Thymus (tissue), 14 donors: ENCODE measurements around the gene TMTC3. TPM values are rescaled to one million over a fixed set of nuclear protein-coding genes. Genes with fewer than 3 reads are reported as not detected.

Source experiments
- DNase-seq, 9 donors: peaks; one replicate each; pipeline ENCODE4 v3.0.0-alpha.2; 2013; ENCODE audit warnings: low spot score in 9 of 9, low read depth in 6 of 9, missing footprints in 1 of 9
- H3K27ac ChIP-seq, 2 donors: one replicate each; pipeline ENCODE4 v1.5.1; 2013; ENCODE audit warnings: control low read depth in 1 of 2, low read depth in 1 of 2, low read length in 1 of 2, mild to moderate bottlenecking in 1 of 2, moderate library complexity in 1 of 2
- H3K27me3 ChIP-seq, 2 donors: one replicate each; pipeline ENCODE4 v1.5.1; 2013; ENCODE audit warnings: low read length in 1 of 2; ENCODE audit not compliant: control insufficient read depth in 2 of 2, insufficient read depth in 1 of 2
- H3K36me3 ChIP-seq, 2 donors: one replicate each; pipeline ENCODE4 v1.5.1; 2013; ENCODE audit warnings: low read length in 1 of 2, mild to moderate bottlenecking in 1 of 2, moderate library complexity in 1 of 2; ENCODE audit not compliant: control insufficient read depth in 2 of 2, insufficient read depth in 2 of 2
- H3K4me1 ChIP-seq, 2 donors: one replicate each; pipeline ENCODE4 v1.5.1; 2013; ENCODE audit warnings: low read length in 2 of 2; ENCODE audit not compliant: control insufficient read depth in 2 of 2, insufficient read depth in 2 of 2
- H3K4me3 ChIP-seq, 2 donors: one replicate each; pipeline ENCODE4 v1.5.1; 2013; ENCODE audit warnings: low read length in 2 of 2, control low read depth in 1 of 2, mild to moderate bottlenecking in 1 of 2
- H3K9me3 ChIP-seq, 2 donors: one replicate each; pipeline ENCODE4 v1.5.1; 2013; ENCODE audit warnings: low read length in 1 of 2, mild to moderate bottlenecking in 1 of 2; ENCODE audit not compliant: control insufficient read depth in 2 of 2, insufficient read depth in 1 of 2
- WGBS: extraction: QIAGEN DNeasy Blood & Tissue Kit; methylation state at CpG from one replicate; pipeline ENCODE4 v1.1.7; 2013; 5-methylcytosine and 5-hydroxymethylcytosine counted together
- long read RNA-seq, 10 donors: transcript quantifications; one replicate each; lab custom pipeline, GENCODE V29; 2026
- polyA plus RNA-seq: library from polyadenylated mRNA; stranded (reverse); fragments of 200-250 nt; gene quantifications from one replicate; pipeline ENCODE4 v1.2.3, GENCODE V29; 2013
- total RNA-seq: library from RNA; stranded (reverse); fragments of 120-200 nt; gene quantifications from one replicate; pipeline ENCODE4 v1.2.4, GENCODE V29; 2013
- donor health status: healthy.

Gene TMTC3
- total RNA-seq (12.2 TPM), polyA plus RNA-seq (7.5 TPM)
- long read RNA-seq, donor 1, result 0 reads
- long read RNA-seq, donor 2, result 0 reads
- long read RNA-seq, donor 3, result 0 reads
- long read RNA-seq, donor 4, result 0 reads
- long read RNA-seq, donor 5, full-length matches to known transcripts, result 1 of 1 reads
- long read RNA-seq, donor 5, partial matches to known transcripts, result 0 of 1 reads
- long read RNA-seq, donor 5, other reads (novel, unspliced or antisense), result 0 of 1 reads
- long read RNA-seq, donor 6, full-length matches to known transcripts, result 1 of 18 reads
- long read RNA-seq, donor 6, partial matches to known transcripts, result 17 of 18 reads
- long read RNA-seq, donor 6, other reads (novel, unspliced or antisense), result 0 of 18 reads
- long read RNA-seq, donor 7, result 0 reads
- long read RNA-seq, donor 8, result 0 reads
- long read RNA-seq, donor 9, result 0 reads
- long read RNA-seq, donor 10, full-length matches to known transcripts, result 1 of 1 reads
- long read RNA-seq, donor 10, partial matches to known transcripts, result 0 of 1 reads
- long read RNA-seq, donor 10, other reads (novel, unspliced or antisense), result 0 of 1 reads

GRCh38 chr12:88141774-88142609 is at the start of gene TMTC3, which contains the start of gene CEP290:
TMTC3 (plus strand) TSS chr12:88142307; CDS start chr12:88148316, 6,009 bp downstream.
CEP290 (minus strand) TSS chr12:88142088; CDS start chr12:88141307, 781 bp downstream.
- WGBS, result under 1% methylated on average over 49 of the region's 49 CpGs
- no peaks in the 10 kb centered on the region for H3K9me3 ChIP-seq

DNA sequence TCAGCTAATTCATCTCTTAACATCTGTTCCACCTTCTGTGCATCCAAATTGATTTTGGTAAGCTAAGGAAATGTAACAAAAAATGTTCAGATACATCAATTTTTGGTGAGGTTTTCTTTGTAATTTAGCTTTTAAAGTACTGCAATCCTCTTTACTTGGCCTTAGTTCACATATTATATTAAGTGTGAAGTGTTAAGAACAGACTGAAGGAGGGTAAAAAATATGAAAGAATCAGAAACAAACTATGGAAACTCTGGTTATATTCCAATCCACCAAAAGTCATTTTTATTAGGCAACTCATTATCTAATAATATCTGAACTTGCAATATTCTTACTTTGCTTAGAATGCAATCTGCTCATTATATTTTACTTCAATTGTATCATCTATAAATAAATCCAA is 49.3 kb upstream of the TMTC3 start:
- Histone ChIP-seq H3K4me1 (no peaks in the 10 kb centered on the region), H3K9me3 (no peaks in the 10 kb centered on the region), H3K36me3 (peaks cover 12 to 15% of the 10 kb centered on the region in 2 donors), H3K4me3 (no peak overlapping the region), H3K27me3 (no peaks in the 10 kb centered on the region), H3K27ac (no peak overlapping the region)
- DNase-seq, result no peak

More at GRCh38 chr12:88141774-88142609, at the start of gene TMTC3, which contains the start of gene CEP290:
- Histone ChIP-seq H3K4me1 (peaks cover 0 to 7% of the 10 kb centered on the region in 2 donors), H3K27me3 (no peaks in the 10 kb centered on the region), H3K36me3 (peaks cover 0 to 3% of the 10 kb centered on the region in 2 donors), H3K4me3 (peak within 1 kb of the TSS; percentile 52 to 75), H3K27ac (peak within 1 kb of the TSS; percentile 72 to 82)
- DNase-seq, result peak; percentile 90 to 99 (median 98)

GRCh38 chr12:88093573-88093972 is 48.5 kb upstream of the TMTC3 start:
- Histone ChIP-seq H3K27me3 (no peaks in the 10 kb centered on the region), H3K36me3 (peaks cover 12 to 16% of the 10 kb centered on the region in 2 donors), H3K4me1 (no peaks in the 10 kb centered on the region), H3K27ac (no peak overlapping the region), H3K9me3 (no peaks in the 10 kb centered on the region), H3K4me3 (no peak overlapping the region)
- 98% methylated on average over 4 of the region's 4 CpGs for whole genome bisulfite sequencing
- DNase-seq, result no peak

DNA sequence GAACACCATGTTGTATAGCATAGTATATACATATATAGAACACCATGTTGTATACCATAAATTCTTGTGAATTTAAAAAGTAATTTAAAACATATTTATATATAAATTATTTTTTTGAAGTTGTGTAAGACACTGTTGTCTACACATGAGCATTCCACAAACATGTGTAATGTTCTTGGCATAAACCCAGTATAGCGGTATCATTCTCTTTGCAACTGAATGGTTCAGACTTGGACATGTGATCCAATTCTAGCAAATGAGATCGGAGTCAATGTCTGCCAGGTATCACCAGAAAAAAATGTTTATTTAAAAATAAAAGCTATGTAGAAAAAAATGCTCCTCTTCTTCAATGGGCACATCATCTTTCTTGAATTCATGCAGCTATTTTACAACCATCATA is 34.1 kb upstream of the TMTC3 start:
- Histone ChIP-seq H3K36me3 (peaks cover 0 to 20% of the 10 kb centered on the region in 2 donors), H3K4me3 (no peak overlapping the region), H3K9me3 (no peaks in the 10 kb centered on the region), H3K27ac (no peak overlapping the region), H3K27me3 (no peaks in the 10 kb centered on the region), H3K4me1 (no peaks in the 10 kb centered on the region)
- 93% methylated on average over 2 of the region's 2 CpGs for WGBS
- no peak for DNase-seq

GRCh38 chr12:88111074-88111652 is 30.9 kb upstream of the TMTC3 start:
- peaks cover 0 to 22% of the 10 kb centered on the region in 2 donors for H3K36me3 ChIP-seq
- H3K4me3 ChIP-seq, result no peak overlapping the region
- no peaks in the 10 kb centered on the region for H3K9me3 ChIP-seq
- H3K27ac ChIP-seq, result no peak overlapping the region
- no peaks in the 10 kb centered on the region for H3K4me1 ChIP-seq
- WGBS, result 63% methylated on average over 1 of the region's 1 CpG
- H3K27me3 ChIP-seq, result no peaks in the 10 kb centered on the region
- DNase-seq, result peak in 6 of 9 donors; percentile 2 to 31 (median 6)

GRCh38 chr12:88113871-88114270 is 28.2 kb upstream of the TMTC3 start:
- no peaks in the 10 kb centered on the region for H3K4me1 ChIP-seq
- WGBS, result 78% methylated on average over 3 of the region's 3 CpGs
- H3K4me3 ChIP-seq, result no peak overlapping the region
- no peaks in the 10 kb centered on the region for H3K27me3 ChIP-seq
- H3K36me3 ChIP-seq, result peaks cover 0 to 31% of the 10 kb centered on the region in 2 donors
- no peak overlapping the region for H3K27ac ChIP-seq
- DNase-seq, result no peak
- H3K9me3 ChIP-seq, result no peaks in the 10 kb centered on the region

DNA sequence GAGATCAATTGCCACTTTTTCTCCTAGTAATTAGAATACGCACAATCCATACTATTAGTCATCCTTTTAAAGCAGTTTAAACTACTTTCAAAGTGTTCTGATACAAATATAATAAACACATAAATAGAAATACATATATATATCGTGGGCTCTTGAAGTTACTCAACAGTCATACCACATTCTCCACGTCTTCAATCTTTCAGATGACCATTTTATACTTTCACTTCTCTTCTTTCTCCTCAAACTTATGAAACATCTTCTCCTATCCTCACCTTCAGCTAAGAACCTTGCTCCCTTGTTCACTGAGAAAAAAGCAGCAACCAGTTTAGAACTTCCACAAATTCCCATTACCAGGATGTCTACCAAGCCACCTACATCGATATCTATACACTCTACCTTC is 19.4 kb upstream of the TMTC3 start:
- DNase-seq, result no peak
- Histone ChIP-seq H3K27me3 (no peaks in the 10 kb centered on the region), H3K4me1 (no peaks in the 10 kb centered on the region), H3K9me3 (no peaks in the 10 kb centered on the region), H3K27ac (no peak overlapping the region), H3K4me3 (no peak overlapping the region), H3K36me3 (peaks cover 0 to 19% of the 10 kb centered on the region in 2 donors)
- 84% methylated on average over 4 of the region's 4 CpGs for WGBS

GRCh38 chr12:88127099-88127498 is 15.0 kb upstream of the TMTC3 start:
- Histone ChIP-seq H3K27me3 (no peaks in the 10 kb centered on the region), H3K9me3 (no peaks in the 10 kb centered on the region), H3K4me1 (no peaks in the 10 kb centered on the region), H3K36me3 (peaks cover 0 to 12% of the 10 kb centered on the region in 2 donors), H3K27ac (no peak overlapping the region), H3K4me3 (no peak overlapping the region)
- DNase-seq, result no peak
- 98% methylated on average over 3 of the region's 3 CpGs for WGBS
